ENCODE data around the gene WDR72. TPM values are rescaled to one million over a fixed set of nuclear protein-coding genes. Genes with fewer than 3 reads are reported as not detected.

WDR72 gene
- total RNA-seq, 4 donors from 2014 or later = 1.0 to 8.6 (median 4.4) TPM

- 33% methylated on average over 2 of the region's 2 CpGs for WGBS
- H3K36me3 ChIP-seq = no peaks in the 10 kb centered on the region
- no peak for DNase-seq (ENCODE audit: low spot score in 2 of 2)
Measured at GRCh38 chr15:53520996-53521395, 238.5 kb downstream of the WDR72 start.

DNA sequence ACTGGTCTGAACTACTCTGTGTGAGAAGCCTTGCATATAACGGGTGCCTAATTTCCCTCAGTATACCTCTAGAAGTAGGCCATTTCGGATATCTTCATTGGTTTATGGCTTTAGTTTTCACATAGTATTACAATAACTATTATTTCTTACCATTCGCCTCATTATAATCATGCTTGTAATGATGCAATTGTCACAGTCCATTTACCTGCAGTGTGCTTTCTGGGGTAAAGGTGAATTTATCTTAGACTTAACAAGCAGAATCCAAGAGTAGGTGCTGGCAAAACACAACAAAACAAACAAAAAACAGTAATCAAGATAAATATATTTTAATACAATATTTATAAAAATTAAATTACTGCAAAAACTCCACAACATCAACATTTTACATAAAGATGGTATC lies 246.0 kb downstream of the WDR72 start:
- 96% methylated on average over 3 of the region's 3 CpGs for WGBS
- Histone ChIP-seq H3K4me1 (no peaks in the 10 kb centered on the region), H3K36me3 (no peaks in the 10 kb centered on the region), H3K27me3 (no peaks in the 10 kb centered on the region), H3K9me3 (no peaks in the 10 kb centered on the region), H3K4me3 (no peak overlapping the region), H3K27ac (no peak overlapping the region)
- TF ChIP-seq EP300 (IDR thresholded peaks at IDR 0.05) (no peak), POLR2AphosphoS5 (IDR thresholded peaks at IDR 0.05) (no peak), POLR2A (IDR thresholded peaks at IDR 0.05) (no peak), CTCF (IDR thresholded peaks at IDR 0.05) (no peak)
- DNase-seq (ENCODE audit: low spot score in 2 of 2) = no peak

More at GRCh38 chr15:53520996-53521395, 238.5 kb downstream of the WDR72 start:
- no peaks in the 10 kb centered on the region for H3K4me1 ChIP-seq
- H3K27ac ChIP-seq = no peak overlapping the region
- no peak overlapping the region for H3K4me3 ChIP-seq
- H3K9me3 ChIP-seq = no peaks in the 10 kb centered on the region
- H3K27me3 ChIP-seq = no peaks in the 10 kb centered on the region
- TF ChIP-seq POLR2A (IDR thresholded peaks at IDR 0.05) = no peak
- TF ChIP-seq CTCF (IDR thresholded peaks at IDR 0.05) = no peak
- no peak for TF ChIP-seq EP300 (IDR thresholded peaks at IDR 0.05)
- no peak for TF ChIP-seq POLR2AphosphoS5 (IDR thresholded peaks at IDR 0.05)

GRCh38 chr15:53512029-53512428 lies 247.4 kb downstream of the WDR72 start:
- Histone ChIP-seq H3K4me1 (no peaks in the 10 kb centered on the region), H3K36me3 (no peaks in the 10 kb centered on the region), H3K27me3 (no peaks in the 10 kb centered on the region), H3K27ac (no peak overlapping the region), H3K9me3 (no peaks in the 10 kb centered on the region), H3K4me3 (no peak overlapping the region)
- TF ChIP-seq CTCF (IDR thresholded peaks at IDR 0.05) (no peak), POLR2AphosphoS5 (IDR thresholded peaks at IDR 0.05) (no peak), POLR2A (IDR thresholded peaks at IDR 0.05) (no peak), EP300 (IDR thresholded peaks at IDR 0.05) (no peak)
- 87% methylated on average over 2 of the region's 2 CpGs for WGBS
- no peak for DNase-seq (ENCODE audit: low spot score in 2 of 2)

DNA sequence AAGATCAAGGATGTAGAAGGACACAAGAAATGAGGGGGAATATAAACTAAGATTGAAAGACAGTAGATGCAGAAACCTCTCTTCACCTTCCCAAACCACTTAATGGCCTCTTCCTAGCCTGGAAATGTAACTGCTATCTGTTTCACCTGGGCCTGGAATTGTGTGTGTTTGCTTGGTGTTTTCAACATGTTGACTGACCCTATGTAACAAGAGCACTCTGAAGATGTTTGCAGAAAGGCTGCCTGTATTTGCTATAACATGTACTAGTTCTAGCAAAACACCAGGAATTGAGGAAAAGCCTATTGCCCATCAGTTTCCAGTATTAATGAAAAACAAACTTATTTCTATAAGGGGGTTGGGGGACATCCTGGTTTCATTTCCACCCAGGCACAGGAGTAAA lies 248.3 kb downstream of the WDR72 start:
- Histone ChIP-seq H3K4me3 (no peak overlapping the region), H3K9me3 (no peaks in the 10 kb centered on the region), H3K27me3 (no peaks in the 10 kb centered on the region), H3K36me3 (no peaks in the 10 kb centered on the region), H3K4me1 (no peaks in the 10 kb centered on the region), H3K27ac (no peak overlapping the region)
- TF ChIP-seq POLR2A (IDR thresholded peaks at IDR 0.05) (no peak), POLR2AphosphoS5 (IDR thresholded peaks at IDR 0.05) (no peak), EP300 (IDR thresholded peaks at IDR 0.05) (no peak), CTCF (IDR thresholded peaks at IDR 0.05) (no peak)
- DNase-seq (ENCODE audit: low spot score in 2 of 2) = no peak

- Histone ChIP-seq H3K9me3 (no peaks in the 10 kb centered on the region), H3K4me1 (no peaks in the 10 kb centered on the region), H3K4me3 (no peak overlapping the region), H3K27ac (no peak overlapping the region), H3K36me3 (no peaks in the 10 kb centered on the region), H3K27me3 (no peaks in the 10 kb centered on the region)
- DNase-seq (ENCODE audit: low spot score in 2 of 2) = no peak
- WGBS = 53% methylated on average over 2 of the region's 2 CpGs
- TF ChIP-seq EP300 (IDR thresholded peaks at IDR 0.05) (no peak), CTCF (IDR thresholded peaks at IDR 0.05) (no peak), POLR2A (IDR thresholded peaks at IDR 0.05) (no peak), POLR2AphosphoS5 (IDR thresholded peaks at IDR 0.05) (no peak)
Measured at GRCh38 chr15:53506370-53506769, 253.1 kb downstream of the WDR72 start.
